CD4-positive, alpha-beta T cell (primary cell): ENCODE measurements around the gene ADAMTSL1. TPM values are rescaled to one million over a fixed set of nuclear protein-coding genes. Genes with fewer than 3 reads are reported as not detected.

ENCODE experiments used
- ATAC-seq: fragments of 200-7000 bp; cut with Tn5 transposase; one replicate; pipeline ENCODE4 v1.10.0; 2022; ENCODE audit warnings: mild to moderate bottlenecking; ENCODE audit not compliant: poor library complexity
- CTCF ChIA-PET: fragments of 350-600 bp; sonication (Branson Sonifier 250); formaldehyde crosslinking; loops from one replicate; lab custom pipeline; 2021; ENCODE audit warnings: antibody characterized with exemption, inconsistent platforms; lab: Charles Lee
- POLR2A ChIA-PET: fragments of 350-600 bp; sonication (Branson Sonifier 250); formaldehyde crosslinking; loops from one replicate; lab custom pipeline; 2021; ENCODE audit warnings: antibody characterized with exemption, inconsistent platforms; lab: Charles Lee
- DNase-seq, 14 experiments: peaks; one replicate each; pipeline ENCODE4 v3.0.0-alpha.2; 2013 to 2020; ENCODE audit warnings: mixed read lengths in 2 of 14
- H3K27ac ChIP-seq, 2 donors: one replicate each; pipeline versions ENCODE4 v1.5.1 to v1.7.0; 2013; ENCODE audit warnings: low read length in 2 of 2, low read depth in 1 of 2, mild to moderate bottlenecking in 1 of 2
- H3K27me3 ChIP-seq, 2 experiments: 1 replicate in 1 of 2; 2 replicates in 1 of 2; pipeline versions ENCODE4 v1.6.1 to v1.7.0; 2013; ENCODE audit warnings: low read length in 2 of 2, control low read depth in 1 of 2, mild to moderate bottlenecking in 1 of 2, moderate library complexity in 1 of 2; ENCODE audit not compliant: insufficient read depth in 2 of 2, control insufficient read depth in 1 of 2
- H3K36me3 ChIP-seq: one replicate; pipeline ENCODE4 v1.6.1; 2013; ENCODE audit warnings: low read length, control low read depth; ENCODE audit not compliant: insufficient read depth
- H3K4me1 ChIP-seq: one replicate; pipeline ENCODE4 v1.6.1; 2013; ENCODE audit warnings: low read length, control low read depth; ENCODE audit not compliant: insufficient read depth
- H3K4me3 ChIP-seq: one replicate; pipeline ENCODE4 v1.5.1; 2013; ENCODE audit warnings: mild to moderate bottlenecking, low read length, moderate library complexity
- H3K9me3 ChIP-seq, 2 experiments: 1 replicate in 1 of 2; 2 replicates in 1 of 2; pipeline versions ENCODE4 v1.6.1 to v1.7.0; 2013; ENCODE audit warnings: low read length in 2 of 2, mild to moderate bottlenecking in 2 of 2, control low read depth in 1 of 2, moderate library complexity in 1 of 2; ENCODE audit not compliant: control insufficient read depth in 1 of 2, insufficient read depth in 1 of 2
- H3K27ac Mint-ChIP-seq: one replicate; pipeline ENCODE4 v1.8.0; 2020; ENCODE audit warnings: mixed read lengths
- H3K27me3 Mint-ChIP-seq: one replicate; pipeline ENCODE4 v1.8.0; 2021; ENCODE audit warnings: mixed read lengths
- H3K36me3 Mint-ChIP-seq: one replicate; pipeline ENCODE4 v1.8.0; 2021; ENCODE audit warnings: low read depth, mixed read lengths
- H3K4me1 Mint-ChIP-seq: one replicate; pipeline ENCODE4 v1.8.0; 2021; ENCODE audit warnings: low read depth, mixed read lengths
- H3K4me3 Mint-ChIP-seq: one replicate; pipeline ENCODE4 v1.8.0; 2020; ENCODE audit warnings: mild to moderate bottlenecking, mixed read lengths
- H3K9me3 Mint-ChIP-seq: one replicate; pipeline ENCODE4 v1.8.0; 2020; ENCODE audit warnings: mixed read lengths
- CTCF ChIP-seq: fragments of 200-600 bp; IDR thresholded peaks from one replicate; pipeline ENCODE4 v1.8.0; 2022; ENCODE audit warnings: antibody characterized with exemption, mild to moderate bottlenecking
- intact Hi-C, 2 experiments: fragments of 100-400 bp; cut with DNase I in 1 of 2; cut with micrococcal nuclease in 1 of 2; formaldehyde crosslinking; loops; one replicate each; pipeline versions ENCODE4 v1.15.1 to v1.9.0; 2023 to 2025; cut with DNase I, micrococcal nuclease
- total RNA-seq, 174 experiments: library from RNA in 2 of 174; stranded (reverse) in 2 of 174; gene quantifications; one replicate each; pipeline ENCODE4 v1.2.3 and lab custom pipeline; 2021 to 2026

ADAMTSL1 gene
- total RNA-seq, 2 experiments from 2014 or later: not detected

- Mint-ChIP-seq H3K36me3 (no peaks in the 10 kb centered on the region), H3K27me3 (peaks cover under 1% of the 10 kb centered on the region), H3K4me1 (no peaks in the 10 kb centered on the region), H3K9me3 (no peaks in the 10 kb centered on the region), H3K27ac (no peak overlapping the region), H3K4me3 (no peak overlapping the region)
- Histone ChIP-seq H3K36me3 (no peaks in the 10 kb centered on the region), H3K27me3 (no peaks in the 10 kb centered on the region), H3K4me1 (no peaks in the 10 kb centered on the region), H3K4me3 (no peak overlapping the region), H3K9me3 (peaks cover 0 to 4% of the 10 kb centered on the region in 2 experiments), H3K27ac (no peak overlapping the region)
- ChIA-PET POLR2A (no interaction called here), CTCF (no interaction called here)
- no peak for TF ChIP-seq CTCF
- ATAC-seq: no peak
- intact Hi-C loops: loop anchor here in 1 of 2 experiments (10.0 kb wide), 1 partner anchor 63 kb away; no protein-coding TSS in a partner anchor
- DNase-seq: no peak
Observed at GRCh38 chr9:18847576-18848275, 373.8 kb downstream of the ADAMTSL1 start.

- H3K27ac ChIP-seq: no peak overlapping the region
- ATAC-seq (no peak), DNase-seq (no peak)
- ChIA-PET CTCF (no interaction called here), POLR2A (no interaction called here)
- no peak for TF ChIP-seq CTCF
- H3K9me3 Mint-ChIP-seq: no peaks in the 10 kb centered on the region
- no peak overlapping the region for H3K27ac Mint-ChIP-seq
- intact Hi-C loops: loop anchor here in 1 of 2 experiments (10.0 kb wide), 1 partner anchor 64 kb away; no protein-coding TSS in a partner anchor
- H3K9me3 ChIP-seq: peaks cover 0 to 4% of the 10 kb centered on the region in 2 experiments
- H3K4me3 ChIP-seq: no peak overlapping the region
- H3K27me3 ChIP-seq: no peaks in the 10 kb centered on the region
- H3K27me3 Mint-ChIP-seq: no peaks in the 10 kb centered on the region
- H3K36me3 Mint-ChIP-seq: no peaks in the 10 kb centered on the region
- H3K36me3 ChIP-seq: no peaks in the 10 kb centered on the region
- H3K4me1 Mint-ChIP-seq: no peaks in the 10 kb centered on the region
- H3K4me1 ChIP-seq: no peaks in the 10 kb centered on the region
- H3K4me3 Mint-ChIP-seq: no peak overlapping the region
Observed at GRCh38 chr9:18848657-18849056, 374.7 kb downstream of the ADAMTSL1 start.

GRCh38 chr9:18849270-18849669, 375.3 kb downstream of the ADAMTSL1 start:
- H3K4me3 Mint-ChIP-seq: no peak overlapping the region
- Histone ChIP-seq H3K4me3 (no peak overlapping the region), H3K27me3 (no peaks in the 10 kb centered on the region), H3K9me3 (peaks cover 0 to 4% of the 10 kb centered on the region in 2 experiments), H3K36me3 (no peaks in the 10 kb centered on the region), H3K4me1 (no peaks in the 10 kb centered on the region), H3K27ac (no peak overlapping the region)
- no peak for TF ChIP-seq CTCF
- intact Hi-C loops: loop anchor here in 1 of 2 experiments (10.0 kb wide), 1 partner anchor 64 kb away; no protein-coding TSS in a partner anchor
- no peak overlapping the region for H3K27ac Mint-ChIP-seq
- no peaks in the 10 kb centered on the region for H3K27me3 Mint-ChIP-seq
- no peaks in the 10 kb centered on the region for H3K9me3 Mint-ChIP-seq
- H3K4me1 Mint-ChIP-seq: no peaks in the 10 kb centered on the region
- POLR2A ChIA-PET: no interaction called here
- ATAC-seq (no peak), DNase-seq (no peak)
- CTCF ChIA-PET: no interaction called here
- H3K36me3 Mint-ChIP-seq: no peaks in the 10 kb centered on the region
